NCI-H82 treated with DMSO at 0.1 percent for 48 hours (cell line): Measurements from ENCODE around the gene LYPLAL1.
A peak's percentile ranks its signal among the peaks of the same experiment; 100 is the strongest.

ENCODE experiments used
- DNase-seq: peaks from one replicate; lab custom pipeline; 2025; ENCODE audit not compliant: unreplicated experiment; lab: John Stamatoyannopoulos, UW

LYPLAL1 gene

GRCh38 chr1:219173758-219174459, at the start of gene LYPLAL1:
TSS of gene LYPLAL1 (plus strand) at chr1:219173878. CDS start at chr1:219173891, 13 bp downstream.
- peak; percentile 44 for DNase-seq

GRCh38 chr1:219124163-219124562, 49.5 kb upstream of the LYPLAL1 start:
- no peak for DNase-seq

GRCh38 chr1:219125342-219125741, 48.3 kb upstream of the LYPLAL1 start:
- DNase-seq: no peak

- DNase-seq: no peak
Measured at GRCh38 chr1:219126377-219126776, 47.3 kb upstream of the LYPLAL1 start.

GRCh38 chr1:219128957-219129356, 44.7 kb upstream of the LYPLAL1 start:
- DNase-seq: no peak

GRCh38 chr1:219130366-219130935, 43.2 kb upstream of the LYPLAL1 start:
- no peak for DNase-seq

- DNase-seq: no peak
Measured at GRCh38 chr1:219132939-219133338, 40.7 kb upstream of the LYPLAL1 start.

GRCh38 chr1:219138747-219139146, 34.9 kb upstream of the LYPLAL1 start:
- no peak for DNase-seq

- DNase-seq: no peak
Measured at GRCh38 chr1:219140303-219140877, 33.3 kb upstream of the LYPLAL1 start.

GRCh38 chr1:219143735-219144134, 29.9 kb upstream of the LYPLAL1 start:
- DNase-seq: no peak

GRCh38 chr1:219144658-219145315, 28.9 kb upstream of the LYPLAL1 start:
- no peak for DNase-seq

GRCh38 chr1:219147571-219148019, 26.1 kb upstream of the LYPLAL1 start:
- DNase-seq: no peak

- no peak for DNase-seq
Measured at GRCh38 chr1:219149009-219149577, 24.6 kb upstream of the LYPLAL1 start.

- DNase-seq: peak; percentile 79
Measured at GRCh38 chr1:219149953-219150352, 23.7 kb upstream of the LYPLAL1 start.

- no peak for DNase-seq
Measured at GRCh38 chr1:219150913-219151312, 22.8 kb upstream of the LYPLAL1 start.

GRCh38 chr1:219151467-219151866, 22.2 kb upstream of the LYPLAL1 start:
- no peak for DNase-seq

GRCh38 chr1:219152751-219153150, 20.9 kb upstream of the LYPLAL1 start:
- DNase-seq: no peak

- no peak for DNase-seq
Measured at GRCh38 chr1:219153723-219154122, 20.0 kb upstream of the LYPLAL1 start.

GRCh38 chr1:219155135-219155534, 18.5 kb upstream of the LYPLAL1 start:
- DNase-seq: no peak

GRCh38 chr1:219159946-219160645, 13.6 kb upstream of the LYPLAL1 start:
- no peak for DNase-seq

GRCh38 chr1:219160967-219161366, 12.7 kb upstream of the LYPLAL1 start:
- no peak for DNase-seq
